OCI-LY1 (cell line): ENCODE results near the gene KPNA5.

Source experiments
- H2AFZ ChIP-seq: fragments of 200-600 bp; sonication (generic), shearing (Covaris generic); 2 replicates; pipeline ENCODE4 v1.6.0; 2014; ENCODE audit warnings: antibody characterized with exemption, mild to moderate bottlenecking, low read length
- H3F3A ChIP-seq: fragments of 200-600 bp; sonication (generic), shearing (Covaris generic); 2 replicates; pipeline ENCODE4 v1.6.0; 2014; ENCODE audit warnings: mild to moderate bottlenecking, antibody characterized with exemption, low read length, moderate library complexity; ENCODE audit not compliant: insufficient read depth
- H3K27ac ChIP-seq: fragments of 200-600 bp; sonication (generic); 2 replicates; pipeline ENCODE4 v1.5.1; 2014; ENCODE audit warnings: low read length, mixed run types, mild to moderate bottlenecking, low read depth; ENCODE audit not compliant: poor library complexity, severe bottlenecking
- H3K27me3 ChIP-seq: fragments of 200-600 bp; sonication (generic); 2 replicates; pipeline ENCODE4 v1.6.0; 2014; ENCODE audit warnings: antibody characterized with exemption, mild to moderate bottlenecking, low read length, moderate library complexity; ENCODE audit not compliant: insufficient read depth
- H3K36me3 ChIP-seq: fragments of 200-600 bp; sonication (generic); 2 replicates; pipeline ENCODE4 v1.6.1; 2014; ENCODE audit warnings: mild to moderate bottlenecking, antibody characterized with exemption, low read length, moderate library complexity, mixed read lengths; ENCODE audit not compliant: insufficient read depth
- H3K4me1 ChIP-seq: fragments of 200-600 bp; sonication (generic); 2 replicates; pipeline ENCODE4 v1.5.1; 2014; ENCODE audit warnings: mild to moderate bottlenecking, low read length, moderate library complexity; ENCODE audit not compliant: insufficient read depth, severe bottlenecking
- H3K4me2 ChIP-seq: fragments of 200-600 bp; sonication (generic), shearing (Covaris generic); 2 replicates; pipeline ENCODE4 v1.6.1; 2014; ENCODE audit warnings: low read length
- H3K4me3 ChIP-seq: fragments of 200-600 bp; sonication (generic); 2 replicates; pipeline ENCODE4 v1.5.1; 2014; ENCODE audit warnings: low read length, low read depth, mild to moderate bottlenecking, mixed read lengths; ENCODE audit not compliant: poor library complexity, severe bottlenecking
- H3K79me2 ChIP-seq: fragments of 200-600 bp; shearing (Covaris generic); 2 replicates; pipeline ENCODE4 v1.6.1; 2016; ENCODE audit warnings: mixed run types, low read length, mixed read lengths; ENCODE audit not compliant: insufficient read depth
- H3K9ac ChIP-seq: fragments of 200-600 bp; sonication (generic), shearing (Covaris generic); 2 replicates; pipeline ENCODE4 v1.6.1; 2014; ENCODE audit warnings: mild to moderate bottlenecking, low read length, mixed read lengths
- H3K9me2 ChIP-seq: fragments of 200-600 bp; sonication (generic), shearing (Covaris generic); 2 replicates; pipeline ENCODE4 v1.6.1; 2014; ENCODE audit warnings: low read depth, mild to moderate bottlenecking, low read length, mixed read lengths
- H3K9me3 ChIP-seq: fragments of 200-600 bp; shearing (Covaris generic); 2 replicates; pipeline ENCODE4 v1.6.1; 2014; ENCODE audit warnings: low read length, mixed read lengths
- H4K20me1 ChIP-seq: fragments of 200-600 bp; sonication (generic), shearing (Covaris generic); 2 replicates; pipeline ENCODE4 v1.6.0; 2016; ENCODE audit warnings: mild to moderate bottlenecking, low read length; ENCODE audit not compliant: insufficient read depth
- CTCF ChIP-seq: fragments of 200-600 bp; sonication (generic), shearing (Covaris generic); IDR thresholded peaks from 2 replicates; pipeline ENCODE4 v1.5.1; 2017; ENCODE audit warnings: mild to moderate bottlenecking, antibody characterized with exemption, low read length, moderate library complexity, mixed read lengths
- EZH2 ChIP-seq: fragments of 200-600 bp; sonication (generic), shearing (Covaris generic); IDR thresholded peaks from 2 replicates; pipeline ENCODE4 v1.8.0; 2017; ENCODE audit warnings: borderline replicate concordance, mixed run types, mild to moderate bottlenecking, antibody characterized with exemption, low read length, moderate library complexity, mixed read lengths

The KPNA5 gene

GRCh38 chr6:116745176-116745575 is 64.2 kb downstream of the KPNA5 start:
- H3K4me2 ChIP-seq = no peak overlapping the region
- no peaks in the 10 kb centered on the region for H3K9me2 ChIP-seq
- no peak overlapping the region for H2AFZ ChIP-seq
- TF ChIP-seq CTCF = no peak
- no peak for TF ChIP-seq EZH2
- H3K4me3 ChIP-seq = no peak overlapping the region
- H3K27me3 ChIP-seq = no peaks in the 10 kb centered on the region
- no peaks in the 10 kb centered on the region for H3K79me2 ChIP-seq
- H3K9me3 ChIP-seq = no peaks in the 10 kb centered on the region
- no peaks in the 10 kb centered on the region for H3K36me3 ChIP-seq
- no peak overlapping the region for H3K9ac ChIP-seq
- H3K27ac ChIP-seq = no peak overlapping the region
- no peaks in the 10 kb centered on the region for H3K4me1 ChIP-seq
- H4K20me1 ChIP-seq = no peaks in the 10 kb centered on the region
- H3F3A ChIP-seq = no peaks in the 10 kb centered on the region

GRCh38 chr6:116761779-116762178 is 80.8 kb downstream of the KPNA5 start:
- Histone ChIP-seq H3K27me3 (no peaks in the 10 kb centered on the region), H2AFZ (no peak overlapping the region), H3F3A (no peaks in the 10 kb centered on the region), H3K4me3 (no peak overlapping the region), H3K4me2 (no peak overlapping the region), H3K79me2 (no peaks in the 10 kb centered on the region), H4K20me1 (no peaks in the 10 kb centered on the region), H3K9ac (no peak overlapping the region), H3K9me3 (no peaks in the 10 kb centered on the region), H3K4me1 (no peaks in the 10 kb centered on the region), H3K36me3 (no peaks in the 10 kb centered on the region), H3K9me2 (no peaks in the 10 kb centered on the region), H3K27ac (no peak overlapping the region)
- TF ChIP-seq CTCF (no peak), EZH2 (no peak)

- H3K9me3 ChIP-seq = no peaks in the 10 kb centered on the region
- H2AFZ ChIP-seq = no peak overlapping the region
- no peaks in the 10 kb centered on the region for H3K36me3 ChIP-seq
- H3K4me2 ChIP-seq = no peak overlapping the region
- H3K27ac ChIP-seq = no peak overlapping the region
- no peaks in the 10 kb centered on the region for H4K20me1 ChIP-seq
- no peak for TF ChIP-seq CTCF
- TF ChIP-seq EZH2 = no peak
- no peak overlapping the region for H3K9ac ChIP-seq
- H3F3A ChIP-seq = no peaks in the 10 kb centered on the region
- no peaks in the 10 kb centered on the region for H3K79me2 ChIP-seq
- no peak overlapping the region for H3K4me3 ChIP-seq
- no peaks in the 10 kb centered on the region for H3K27me3 ChIP-seq
- no peaks in the 10 kb centered on the region for H3K9me2 ChIP-seq
- no peaks in the 10 kb centered on the region for H3K4me1 ChIP-seq
These were observed 81.2 kb downstream of the KPNA5 start for GRCh38 chr6:116762235-116762634.
